HL-60 (cell line): Measurements from ENCODE around the gene COL16A1.

Experiments
- DNase-seq, 2 experiments: peaks; one replicate each; pipeline ENCODE4 v3.0.0-alpha.2; 2010 to 2020; ENCODE audit warnings: low read depth in 1 of 2, low spot score in 1 of 2
- H3K27ac ChIP-seq: fragments of 250-450 bp; sonication (Bioruptor Pico); replicated peaks from 2 replicates; pipeline ENCODE4 v1.5.1; 2020; ENCODE audit warnings: mild to moderate bottlenecking, moderate library complexity
- H3K27me3 ChIP-seq: fragments of 250-450 bp; sonication (Bioruptor Pico); 2 replicates; pipeline ENCODE4 v1.5.1; 2021; ENCODE audit warnings: mild to moderate bottlenecking, moderate library complexity; ENCODE audit not compliant: insufficient read depth, poor library complexity, severe bottlenecking
- H3K4me3 ChIP-seq: replicated peaks from 2 replicates; pipeline ENCODE4 v1.5.1; 2011; ENCODE audit warnings: mild to moderate bottlenecking, control low read depth, low read length; ENCODE audit not compliant: insufficient read depth
- GABPA ChIP-seq: IDR thresholded peaks from 2 replicates; pipeline ENCODE4 v1.6.1; 2012; ENCODE audit warnings: low read depth
- POLR2AphosphoS5 ChIP-seq: IDR thresholded peaks from 2 replicates; pipeline ENCODE4 v1.6.1; 2012; ENCODE audit warnings: low read depth
- SPI1 ChIP-seq: IDR thresholded peaks from 2 replicates; pipeline ENCODE4 v1.6.1; 2012; ENCODE audit warnings: low read depth, mild to moderate bottlenecking, borderline replicate concordance
- TF ChIP-seq, protein P1 (sequence below): IDR thresholded peaks from 2 replicates; pipeline ENCODE4 v1.6.1; 2012; ENCODE audit warnings: low read depth; ENCODE audit not compliant: insufficient replicate concordance
- TF ChIP-seq, protein P2 (sequence below): IDR thresholded peaks from one replicate; pipeline ENCODE4 v1.5.1; 2011; ENCODE audit warnings: low read length, control low read depth, inconsistent platforms; ENCODE audit not compliant: insufficient read depth

Gene COL16A1

DNA sequence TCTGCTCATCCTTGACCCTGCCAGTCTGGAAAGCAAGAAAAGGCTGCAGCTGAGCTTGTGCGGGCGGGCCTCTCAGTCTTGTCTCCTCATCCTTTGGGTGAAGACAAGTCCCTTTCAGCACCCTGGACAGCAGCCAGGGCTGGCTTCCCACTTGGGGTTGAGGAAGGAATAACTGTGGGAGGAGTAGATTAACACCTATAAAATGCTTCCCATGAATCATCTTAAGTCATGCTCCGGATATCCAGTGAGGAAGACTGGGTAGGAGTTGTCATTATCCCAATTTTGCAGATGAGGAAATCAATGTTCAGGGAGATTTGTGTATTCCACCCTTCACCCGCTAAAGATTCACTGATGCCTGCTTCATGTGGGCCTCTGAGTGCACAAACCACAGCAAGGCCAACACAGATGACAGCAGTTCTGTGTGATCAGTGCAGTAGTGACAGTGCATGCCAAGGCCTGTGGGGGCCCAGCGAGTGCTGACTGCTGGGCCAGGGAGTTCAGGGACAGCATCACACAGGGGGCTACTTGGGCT, 20.1 kb upstream of the COL16A1 start:
- DNase-seq, result peak; percentile 43 to 50
- TF ChIP-seq, protein P1, sequence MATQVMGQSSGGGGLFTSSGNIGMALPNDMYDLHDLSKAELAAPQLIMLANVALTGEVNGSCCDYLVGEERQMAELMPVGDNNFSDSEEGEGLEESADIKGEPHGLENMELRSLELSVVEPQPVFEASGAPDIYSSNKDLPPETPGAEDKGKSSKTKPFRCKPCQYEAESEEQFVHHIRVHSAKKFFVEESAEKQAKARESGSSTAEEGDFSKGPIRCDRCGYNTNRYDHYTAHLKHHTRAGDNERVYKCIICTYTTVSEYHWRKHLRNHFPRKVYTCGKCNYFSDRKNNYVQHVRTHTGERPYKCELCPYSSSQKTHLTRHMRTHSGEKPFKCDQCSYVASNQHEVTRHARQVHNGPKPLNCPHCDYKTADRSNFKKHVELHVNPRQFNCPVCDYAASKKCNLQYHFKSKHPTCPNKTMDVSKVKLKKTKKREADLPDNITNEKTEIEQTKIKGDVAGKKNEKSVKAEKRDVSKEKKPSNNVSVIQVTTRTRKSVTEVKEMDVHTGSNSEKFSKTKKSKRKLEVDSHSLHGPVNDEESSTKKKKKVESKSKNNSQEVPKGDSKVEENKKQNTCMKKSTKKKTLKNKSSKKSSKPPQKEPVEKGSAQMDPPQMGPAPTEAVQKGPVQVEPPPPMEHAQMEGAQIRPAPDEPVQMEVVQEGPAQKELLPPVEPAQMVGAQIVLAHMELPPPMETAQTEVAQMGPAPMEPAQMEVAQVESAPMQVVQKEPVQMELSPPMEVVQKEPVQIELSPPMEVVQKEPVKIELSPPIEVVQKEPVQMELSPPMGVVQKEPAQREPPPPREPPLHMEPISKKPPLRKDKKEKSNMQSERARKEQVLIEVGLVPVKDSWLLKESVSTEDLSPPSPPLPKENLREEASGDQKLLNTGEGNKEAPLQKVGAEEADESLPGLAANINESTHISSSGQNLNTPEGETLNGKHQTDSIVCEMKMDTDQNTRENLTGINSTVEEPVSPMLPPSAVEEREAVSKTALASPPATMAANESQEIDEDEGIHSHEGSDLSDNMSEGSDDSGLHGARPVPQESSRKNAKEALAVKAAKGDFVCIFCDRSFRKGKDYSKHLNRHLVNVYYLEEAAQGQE, result peak; percentile 99
- no peak for TF ChIP-seq GABPA
- Histone ChIP-seq H3K27ac (no peak overlapping the region), H3K4me3 (no peak overlapping the region), H3K27me3 (no peaks in the 10 kb centered on the region)

DNA sequence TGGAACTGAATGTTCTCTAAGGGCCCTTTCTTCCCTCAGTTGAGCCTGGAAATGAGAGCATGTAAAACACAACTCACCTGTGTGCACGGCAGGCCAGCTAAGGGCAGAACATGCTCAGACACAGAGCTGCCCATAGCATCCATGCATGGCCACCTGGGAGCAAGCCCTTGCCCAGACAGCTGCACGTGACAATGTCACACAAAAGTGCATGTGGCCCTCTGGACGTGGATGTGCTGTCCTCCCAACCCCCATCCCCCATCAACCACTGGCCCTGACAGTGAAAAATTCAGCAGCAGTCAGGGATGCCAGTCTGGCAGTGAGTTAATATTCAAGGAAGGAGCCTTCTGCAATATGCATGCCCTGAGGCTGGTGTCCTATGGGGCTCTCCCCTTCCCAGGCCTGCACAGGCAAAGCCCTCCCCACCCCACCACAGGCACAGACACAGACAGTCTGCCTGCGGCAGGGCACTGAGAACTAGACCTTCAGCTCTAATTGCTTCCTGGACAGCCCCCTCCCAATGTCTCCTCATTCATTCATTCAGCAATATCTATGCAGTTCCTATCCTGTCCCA, 14.6 kb upstream of the COL16A1 start:
- no peak for DNase-seq
- Histone ChIP-seq H3K4me3 (no peak overlapping the region), H3K27me3 (peaks cover 33% of the 10 kb centered on the region), H3K27ac (no peak overlapping the region)
- TF ChIP-seq, protein P1, result no peak
- TF ChIP-seq GABPA, result no peak
- no peak for TF ChIP-seq SPI1
- TF ChIP-seq, protein P2, sequence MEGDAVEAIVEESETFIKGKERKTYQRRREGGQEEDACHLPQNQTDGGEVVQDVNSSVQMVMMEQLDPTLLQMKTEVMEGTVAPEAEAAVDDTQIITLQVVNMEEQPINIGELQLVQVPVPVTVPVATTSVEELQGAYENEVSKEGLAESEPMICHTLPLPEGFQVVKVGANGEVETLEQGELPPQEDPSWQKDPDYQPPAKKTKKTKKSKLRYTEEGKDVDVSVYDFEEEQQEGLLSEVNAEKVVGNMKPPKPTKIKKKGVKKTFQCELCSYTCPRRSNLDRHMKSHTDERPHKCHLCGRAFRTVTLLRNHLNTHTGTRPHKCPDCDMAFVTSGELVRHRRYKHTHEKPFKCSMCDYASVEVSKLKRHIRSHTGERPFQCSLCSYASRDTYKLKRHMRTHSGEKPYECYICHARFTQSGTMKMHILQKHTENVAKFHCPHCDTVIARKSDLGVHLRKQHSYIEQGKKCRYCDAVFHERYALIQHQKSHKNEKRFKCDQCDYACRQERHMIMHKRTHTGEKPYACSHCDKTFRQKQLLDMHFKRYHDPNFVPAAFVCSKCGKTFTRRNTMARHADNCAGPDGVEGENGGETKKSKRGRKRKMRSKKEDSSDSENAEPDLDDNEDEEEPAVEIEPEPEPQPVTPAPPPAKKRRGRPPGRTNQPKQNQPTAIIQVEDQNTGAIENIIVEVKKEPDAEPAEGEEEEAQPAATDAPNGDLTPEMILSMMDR, result no peak
- no peak for TF ChIP-seq POLR2AphosphoS5

- H3K4me3 ChIP-seq, result no peak overlapping the region
- DNase-seq, result no peak
- H3K27ac ChIP-seq, result no peak overlapping the region
- peaks cover 43% of the 10 kb centered on the region for H3K27me3 ChIP-seq
- TF ChIP-seq, protein P2, result no peak
- TF ChIP-seq SPI1 (no peak), POLR2AphosphoS5 (no peak), GABPA (no peak)
- TF ChIP-seq, protein P1, result no peak
Observed at GRCh38 chr1:31717341-31717740, 13.5 kb upstream of the COL16A1 start.

DNA sequence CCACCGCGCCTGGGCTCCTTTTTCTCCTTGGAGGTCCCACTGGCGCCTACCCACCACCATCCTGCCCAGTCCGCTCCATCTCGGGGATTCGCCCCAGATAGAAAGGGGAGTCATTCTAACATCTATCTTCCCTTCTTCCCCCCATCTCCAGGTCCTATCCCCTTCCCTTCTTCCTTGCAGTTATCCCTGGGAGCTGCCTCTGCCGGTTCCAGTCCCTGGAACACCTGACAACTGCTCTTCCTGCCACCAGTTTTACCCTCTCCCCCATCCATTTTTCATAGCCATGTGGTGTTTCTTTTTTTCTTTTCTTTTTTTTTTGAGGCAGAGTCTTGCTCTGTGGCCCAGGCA, 12.0 kb upstream of the COL16A1 start:
- Histone ChIP-seq H3K4me3 (no peak overlapping the region), H3K27ac (no peak overlapping the region), H3K27me3 (peaks cover 43% of the 10 kb centered on the region)
- DNase-seq, result no peak
- TF ChIP-seq, protein P1, result no peak
- TF ChIP-seq, protein P2, result no peak
- TF ChIP-seq GABPA (no peak), POLR2AphosphoS5 (no peak), SPI1 (no peak)
